ENCODE results near the gene MMP2. TPM values are rescaled to one million over a fixed set of nuclear protein-coding genes. Genes with fewer than 3 reads are reported as not detected.

MMP2 gene
- total and polyA plus RNA-seq, 2 experiments from 2014 or later = 128 to 196 TPM

DNA sequence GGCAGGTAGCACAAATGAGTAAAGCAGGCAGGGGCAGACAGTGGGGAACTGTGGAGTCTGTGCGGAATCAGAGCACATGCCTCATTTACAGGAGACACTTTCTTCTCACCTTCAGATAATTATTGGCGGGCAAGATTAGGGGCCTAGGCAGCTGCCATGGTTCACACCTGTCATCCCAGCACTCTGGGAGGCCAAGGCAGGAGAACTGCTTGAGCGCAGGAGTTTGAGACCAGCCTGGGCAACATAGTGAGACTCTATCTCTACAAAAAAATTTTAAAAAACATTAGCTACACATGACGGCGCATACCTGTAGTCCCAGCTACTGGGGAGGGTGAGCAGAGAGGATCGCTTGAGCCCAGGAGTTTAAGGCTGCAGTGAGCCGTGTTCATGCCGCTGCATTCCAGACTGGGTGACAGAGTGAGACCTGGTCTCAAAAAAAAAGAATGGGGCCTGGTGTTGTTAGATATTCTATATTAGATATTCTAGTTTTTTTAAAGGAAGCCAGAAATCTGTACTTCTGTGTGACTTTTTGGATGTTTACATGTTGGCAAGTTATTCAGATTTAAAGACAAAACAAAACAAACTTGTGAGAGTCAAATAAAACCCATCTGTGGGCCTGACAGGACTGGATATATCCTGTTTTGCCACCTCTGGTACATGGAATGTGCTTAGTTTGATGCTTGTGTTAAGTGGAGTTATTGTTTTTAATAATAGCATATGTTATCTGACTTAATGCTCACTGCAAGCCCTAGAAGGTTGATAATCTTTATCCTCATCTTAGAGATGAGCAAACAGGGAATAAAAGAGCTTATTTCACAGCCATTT is 24.9 kb downstream of the MMP2 start:
- WGBS (ENCODE audit: low lambda C conversion rate, missing lambda C conversion rate) = 91% methylated on average over 8 of the region's 8 CpGs
- no peak overlapping the region for H3K27ac ChIP-seq

DNA sequence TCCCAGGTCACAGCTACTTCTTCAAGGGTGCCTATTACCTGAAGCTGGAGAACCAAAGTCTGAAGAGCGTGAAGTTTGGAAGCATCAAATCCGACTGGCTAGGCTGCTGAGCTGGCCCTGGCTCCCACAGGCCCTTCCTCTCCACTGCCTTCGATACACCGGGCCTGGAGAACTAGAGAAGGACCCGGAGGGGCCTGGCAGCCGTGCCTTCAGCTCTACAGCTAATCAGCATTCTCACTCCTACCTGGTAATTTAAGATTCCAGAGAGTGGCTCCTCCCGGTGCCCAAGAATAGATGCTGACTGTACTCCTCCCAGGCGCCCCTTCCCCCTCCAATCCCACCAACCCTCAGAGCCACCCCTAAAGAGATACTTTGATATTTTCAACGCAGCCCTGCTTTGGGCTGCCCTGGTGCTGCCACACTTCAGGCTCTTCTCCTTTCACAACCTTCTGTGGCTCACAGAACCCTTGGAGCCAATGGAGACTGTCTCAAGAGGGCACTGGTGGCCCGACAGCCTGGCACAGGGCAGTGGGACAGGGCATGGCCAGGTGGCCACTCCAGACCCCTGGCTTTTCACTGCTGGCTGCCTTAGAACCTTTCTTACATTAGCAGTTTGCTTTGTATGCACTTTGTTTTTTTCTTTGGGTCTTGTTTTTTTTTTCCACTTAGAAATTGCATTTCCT is 26.5 kb downstream of the MMP2 start:
- Histone ChIP-seq H3K79me2 (no peaks in the 10 kb centered on the region), H3K4me3 (no peak overlapping the region), H3K27me3 (no peaks in the 10 kb centered on the region), H4K20me1 (ENCODE audit: insufficient read depth, poor library complexity, severe bottlenecking) (no peaks in the 10 kb centered on the region), H3K9me2 (replicated peaks; ENCODE audit: insufficient read depth) (no peaks in the 10 kb centered on the region), H3K36me3 (replicated peaks; ENCODE audit: insufficient read depth, low read depth) (no peaks in the 10 kb centered on the region), H3K4me1 (ENCODE audit: insufficient read depth) (peaks cover 25% of the 10 kb centered on the region), H3K27ac (no peak overlapping the region), H3K9me3 (ENCODE audit: low read depth) (no peaks in the 10 kb centered on the region), H3K4me2 (no peak overlapping the region), H2AFZ (no peak overlapping the region)
- WGBS (ENCODE audit: low lambda C conversion rate, missing lambda C conversion rate) = 93% methylated on average over 10 of the region's 10 CpGs
- DNase-seq (ENCODE audit: low spot score) = no peak
- TF ChIP-seq, protein P1, sequence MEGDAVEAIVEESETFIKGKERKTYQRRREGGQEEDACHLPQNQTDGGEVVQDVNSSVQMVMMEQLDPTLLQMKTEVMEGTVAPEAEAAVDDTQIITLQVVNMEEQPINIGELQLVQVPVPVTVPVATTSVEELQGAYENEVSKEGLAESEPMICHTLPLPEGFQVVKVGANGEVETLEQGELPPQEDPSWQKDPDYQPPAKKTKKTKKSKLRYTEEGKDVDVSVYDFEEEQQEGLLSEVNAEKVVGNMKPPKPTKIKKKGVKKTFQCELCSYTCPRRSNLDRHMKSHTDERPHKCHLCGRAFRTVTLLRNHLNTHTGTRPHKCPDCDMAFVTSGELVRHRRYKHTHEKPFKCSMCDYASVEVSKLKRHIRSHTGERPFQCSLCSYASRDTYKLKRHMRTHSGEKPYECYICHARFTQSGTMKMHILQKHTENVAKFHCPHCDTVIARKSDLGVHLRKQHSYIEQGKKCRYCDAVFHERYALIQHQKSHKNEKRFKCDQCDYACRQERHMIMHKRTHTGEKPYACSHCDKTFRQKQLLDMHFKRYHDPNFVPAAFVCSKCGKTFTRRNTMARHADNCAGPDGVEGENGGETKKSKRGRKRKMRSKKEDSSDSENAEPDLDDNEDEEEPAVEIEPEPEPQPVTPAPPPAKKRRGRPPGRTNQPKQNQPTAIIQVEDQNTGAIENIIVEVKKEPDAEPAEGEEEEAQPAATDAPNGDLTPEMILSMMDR (IDR thresholded peaks at IDR 0.05; ENCODE audit: poor library complexity) = no peak
- TF ChIP-seq EZH2 (IDR thresholded peaks at IDR 0.05; ENCODE audit: borderline replicate concordance) = no peak
- no peak for TF ChIP-seq EZH2phosphoT487 (IDR thresholded peaks at IDR 0.05; ENCODE audit: low read depth, severe bottlenecking, unreplicated experiment)

More for the DNA sequence above, 24.9 kb downstream of the MMP2 start:
- Histone ChIP-seq H3K79me2 (no peaks in the 10 kb centered on the region), H3K36me3 (replicated peaks; ENCODE audit: insufficient read depth, low read depth) (no peaks in the 10 kb centered on the region), H3K4me2 (no peak overlapping the region), H3K4me1 (ENCODE audit: insufficient read depth) (peaks cover 36% of the 10 kb centered on the region), H4K20me1 (ENCODE audit: insufficient read depth, poor library complexity, severe bottlenecking) (no peaks in the 10 kb centered on the region), H3K9me2 (replicated peaks; ENCODE audit: insufficient read depth) (no peaks in the 10 kb centered on the region), H3K9me3 (ENCODE audit: low read depth) (no peaks in the 10 kb centered on the region), H3K27me3 (no peaks in the 10 kb centered on the region), H2AFZ (no peak overlapping the region), H3K4me3 (no peak overlapping the region)
- DNase-seq (ENCODE audit: low spot score) = no peak
- TF ChIP-seq EZH2phosphoT487 (IDR thresholded peaks at IDR 0.05; ENCODE audit: low read depth, severe bottlenecking, unreplicated experiment) (no peak), EZH2 (IDR thresholded peaks at IDR 0.05; ENCODE audit: borderline replicate concordance) (no peak)
- TF ChIP-seq, protein P1 (IDR thresholded peaks at IDR 0.05; ENCODE audit: poor library complexity) = no peak

DNA sequence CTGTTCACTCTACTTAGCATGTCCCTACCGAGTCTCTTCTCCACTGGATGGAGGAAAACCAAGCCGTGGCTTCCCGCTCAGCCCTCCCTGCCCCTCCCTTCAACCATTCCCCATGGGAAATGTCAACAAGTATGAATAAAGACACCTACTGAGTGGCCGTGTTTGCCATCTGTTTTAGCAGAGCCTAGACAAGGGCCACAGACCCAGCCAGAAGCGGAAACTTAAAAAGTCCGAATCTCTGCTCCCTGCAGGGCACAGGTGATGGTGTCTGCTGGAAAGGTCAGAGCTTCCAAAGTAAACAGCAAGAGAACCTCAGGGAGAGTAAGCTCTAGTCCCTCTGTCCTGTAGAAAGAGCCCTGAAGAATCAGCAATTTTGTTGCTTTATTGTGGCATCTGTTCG is 27.1 kb downstream of the MMP2 start:
- H4K20me1 ChIP-seq (ENCODE audit: insufficient read depth, poor library complexity, severe bottlenecking) = no peaks in the 10 kb centered on the region
- H3K4me3 ChIP-seq = no peak overlapping the region
- DNase-seq (ENCODE audit: low spot score) = no peak
- no peak for TF ChIP-seq EZH2 (IDR thresholded peaks at IDR 0.05; ENCODE audit: borderline replicate concordance)
- TF ChIP-seq EZH2phosphoT487 (IDR thresholded peaks at IDR 0.05; ENCODE audit: low read depth, severe bottlenecking, unreplicated experiment) = no peak
- TF ChIP-seq, protein P1 (IDR thresholded peaks at IDR 0.05; ENCODE audit: poor library complexity) = no peak
- no peak overlapping the region for H3K4me2 ChIP-seq
- H3K4me1 ChIP-seq (ENCODE audit: insufficient read depth) = peaks cover 19% of the 10 kb centered on the region
- H3K9me2 ChIP-seq (replicated peaks; ENCODE audit: insufficient read depth) = no peaks in the 10 kb centered on the region
- no peak overlapping the region for H3K27ac ChIP-seq
- no peaks in the 10 kb centered on the region for H3K36me3 ChIP-seq (replicated peaks; ENCODE audit: insufficient read depth, low read depth)
- no peaks in the 10 kb centered on the region for H3K27me3 ChIP-seq
- 75% methylated on average over 7 of the region's 7 CpGs for WGBS (ENCODE audit: low lambda C conversion rate, missing lambda C conversion rate)
- H3K79me2 ChIP-seq = no peaks in the 10 kb centered on the region
- no peaks in the 10 kb centered on the region for H3K9me3 ChIP-seq (ENCODE audit: low read depth)
- H2AFZ ChIP-seq = no peak overlapping the region
